Activated naive CD8-positive, alpha-beta T cell treated with anti-CD3 and anti-CD28 coated beads for 36 hours (primary cell): ENCODE data around the gene IL1RAPL2. TPM values are rescaled to one million over a fixed set of nuclear protein-coding genes. Genes with fewer than 3 reads are reported as not detected.
"Not testable (repeated sequence)": the region's sequence is repeated elsewhere in the genome, so short reads cannot be mapped to it uniquely, and the experiment has no call there.

Experiments used
- DNase-seq: peaks from one replicate; pipeline ENCODE4 v3.0.0; 2021
- H3K27ac Mint-ChIP-seq: one replicate; pipeline ENCODE4 v1.8.0; 2022; ENCODE audit warnings: mild to moderate bottlenecking, moderate library complexity, mixed read lengths
- H3K27me3 Mint-ChIP-seq: one replicate; pipeline ENCODE4 v1.8.0; 2022; ENCODE audit warnings: mild to moderate bottlenecking, mixed read lengths
- H3K36me3 Mint-ChIP-seq: one replicate; pipeline ENCODE4 v1.8.0; 2021; ENCODE audit warnings: mild to moderate bottlenecking, mixed read lengths
- H3K4me1 Mint-ChIP-seq: one replicate; pipeline ENCODE4 v1.8.0; 2021; ENCODE audit warnings: mixed read lengths
- H3K4me3 Mint-ChIP-seq: one replicate; pipeline ENCODE4 v1.8.0; 2022; ENCODE audit warnings: mild to moderate bottlenecking, moderate library complexity, mixed read lengths
- H3K9me3 Mint-ChIP-seq: one replicate; pipeline ENCODE4 v1.8.0; 2022; ENCODE audit warnings: mixed read lengths
- total RNA-seq, 2 experiments: library from RNA; stranded (reverse); gene quantifications; one replicate each; pipeline ENCODE4 v1.2.3, GENCODE V29; 2021

Gene IL1RAPL2
- not detected for total RNA-seq

DNA sequence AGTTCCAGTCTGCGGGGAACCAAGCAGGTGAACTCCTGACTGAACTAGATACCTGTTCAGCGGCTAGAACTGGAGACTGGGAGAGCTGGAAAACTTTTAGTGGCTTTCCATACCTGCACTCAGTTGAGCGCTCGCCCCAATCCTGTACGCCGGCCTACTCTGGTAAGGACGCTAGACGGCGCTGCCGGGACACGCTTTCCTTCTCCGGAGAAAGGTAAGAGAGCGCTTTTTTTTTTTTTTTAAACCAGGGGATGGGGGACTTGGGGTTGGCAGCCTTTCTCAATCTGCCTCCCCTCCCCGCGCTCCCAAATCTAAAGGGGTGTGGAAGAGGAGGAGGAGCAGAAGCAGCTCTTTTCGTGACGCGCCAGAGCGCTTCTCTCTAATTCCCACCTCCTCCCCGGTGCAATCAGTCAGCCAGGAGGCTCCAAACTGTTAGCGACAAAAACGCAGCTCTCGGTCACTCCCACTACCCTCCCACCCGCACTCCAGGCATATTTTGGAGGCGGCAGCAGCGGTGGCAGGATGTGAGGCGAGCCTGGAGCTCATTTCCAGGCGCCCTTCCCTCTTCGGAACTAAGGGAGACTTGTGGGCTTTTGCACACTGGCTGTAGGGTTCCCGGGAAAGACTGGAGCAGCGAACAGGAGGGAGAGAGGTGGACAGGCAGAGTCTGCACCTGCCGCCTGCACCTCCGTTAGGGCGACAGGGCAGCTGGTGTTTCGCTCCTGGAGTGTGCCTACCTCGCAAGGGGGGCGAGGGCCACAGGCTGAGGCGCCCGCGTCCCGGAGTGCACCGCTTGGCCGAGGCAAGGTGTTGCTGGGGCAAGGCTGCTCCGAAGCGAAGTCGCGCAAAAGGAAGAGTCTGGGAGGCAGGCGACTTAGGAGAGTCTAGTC is at the start of gene IL1RAPL2:
TSS of gene IL1RAPL2 (plus strand) at position 409 of the 890 bp plus-strand sequence.
- no peak within 1 kb of the TSS for H3K4me3 Mint-ChIP-seq
- peaks cover 1% of the 10 kb centered on the region for H3K9me3 Mint-ChIP-seq
- H3K27ac Mint-ChIP-seq = no peak within 1 kb of the TSS
- peak; percentile 8 for DNase-seq
- H3K36me3 Mint-ChIP-seq = no peaks in the 10 kb centered on the region
- H3K4me1 Mint-ChIP-seq = no peaks in the 10 kb centered on the region
- H3K27me3 Mint-ChIP-seq = peaks cover 52% of the 10 kb centered on the region

GRCh38 chrX:104522386-104522785 is 43.6 kb upstream of the IL1RAPL2 start:
- H3K4me1 Mint-ChIP-seq = no peaks in the 10 kb centered on the region
- no peak overlapping the region for H3K4me3 Mint-ChIP-seq
- H3K27me3 Mint-ChIP-seq = peaks cover 4% of the 10 kb centered on the region
- H3K36me3 Mint-ChIP-seq = no peaks in the 10 kb centered on the region
- no peak overlapping the region for H3K27ac Mint-ChIP-seq
- H3K9me3 Mint-ChIP-seq = no peaks in the 10 kb centered on the region
- DNase-seq = no peak

GRCh38 chrX:104523858-104524257 is 42.1 kb upstream of the IL1RAPL2 start:
- Mint-ChIP-seq H3K27ac (no peak overlapping the region), H3K4me3 (no peak overlapping the region), H3K36me3 (no peaks in the 10 kb centered on the region), H3K27me3 (peaks cover 4% of the 10 kb centered on the region), H3K9me3 (no peaks in the 10 kb centered on the region), H3K4me1 (no peaks in the 10 kb centered on the region)
- DNase-seq = no peak

GRCh38 chrX:104539081-104539480 is 26.9 kb upstream of the IL1RAPL2 start:
- no peaks in the 10 kb centered on the region for H3K9me3 Mint-ChIP-seq
- no peak overlapping the region for H3K27ac Mint-ChIP-seq
- H3K4me3 Mint-ChIP-seq = no peak overlapping the region
- no peak for DNase-seq
- H3K36me3 Mint-ChIP-seq = no peaks in the 10 kb centered on the region
- H3K4me1 Mint-ChIP-seq = no peaks in the 10 kb centered on the region
- no peaks in the 10 kb centered on the region for H3K27me3 Mint-ChIP-seq

- not testable (repeated sequence) for H3K4me1 Mint-ChIP-seq, H3K4me3 Mint-ChIP-seq, H3K27me3 Mint-ChIP-seq, DNase-seq, H3K27ac Mint-ChIP-seq, H3K9me3 Mint-ChIP-seq, H3K36me3 Mint-ChIP-seq
Observed at GRCh38 chrX:104542447-104542846, 23.6 kb upstream of the IL1RAPL2 start.

DNA sequence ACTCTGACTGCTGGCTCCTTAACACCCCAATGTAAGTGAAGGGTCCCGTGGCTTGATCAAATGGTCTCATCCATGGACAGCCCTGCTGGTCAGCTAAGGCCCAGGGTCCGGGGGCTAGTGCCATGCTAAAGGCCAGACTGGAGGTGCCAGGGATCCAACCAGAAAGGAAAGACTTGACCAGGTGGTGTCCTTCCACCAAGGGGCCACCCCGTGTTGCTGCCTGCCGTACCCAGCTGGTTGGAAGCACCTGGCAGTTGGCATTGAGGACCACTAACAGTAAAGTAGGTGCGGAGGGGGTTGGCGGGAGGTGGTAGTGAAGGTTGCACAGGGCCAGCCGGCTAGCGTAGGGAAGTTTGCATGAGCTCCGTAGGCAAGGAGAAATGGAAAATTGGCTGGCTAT is 1.7 kb upstream of the IL1RAPL2 start:
- Mint-ChIP-seq H3K4me1 (no peaks in the 10 kb centered on the region), H3K36me3 (no peaks in the 10 kb centered on the region), H3K27me3 (peaks cover 52% of the 10 kb centered on the region), H3K4me3 (no peak overlapping the region), H3K27ac (no peak overlapping the region), H3K9me3 (peaks cover 1% of the 10 kb centered on the region)
- no peak for DNase-seq

- H3K27me3 Mint-ChIP-seq = peaks cover 52% of the 10 kb centered on the region
- no peak overlapping the region for H3K27ac Mint-ChIP-seq
- DNase-seq = no peak
- H3K9me3 Mint-ChIP-seq = peaks cover 1% of the 10 kb centered on the region
- H3K4me1 Mint-ChIP-seq = no peaks in the 10 kb centered on the region
- no peak overlapping the region for H3K4me3 Mint-ChIP-seq
- no peaks in the 10 kb centered on the region for H3K36me3 Mint-ChIP-seq
Observed at GRCh38 chrX:104564921-104565703, 887 bp upstream of the IL1RAPL2 start.

DNA sequence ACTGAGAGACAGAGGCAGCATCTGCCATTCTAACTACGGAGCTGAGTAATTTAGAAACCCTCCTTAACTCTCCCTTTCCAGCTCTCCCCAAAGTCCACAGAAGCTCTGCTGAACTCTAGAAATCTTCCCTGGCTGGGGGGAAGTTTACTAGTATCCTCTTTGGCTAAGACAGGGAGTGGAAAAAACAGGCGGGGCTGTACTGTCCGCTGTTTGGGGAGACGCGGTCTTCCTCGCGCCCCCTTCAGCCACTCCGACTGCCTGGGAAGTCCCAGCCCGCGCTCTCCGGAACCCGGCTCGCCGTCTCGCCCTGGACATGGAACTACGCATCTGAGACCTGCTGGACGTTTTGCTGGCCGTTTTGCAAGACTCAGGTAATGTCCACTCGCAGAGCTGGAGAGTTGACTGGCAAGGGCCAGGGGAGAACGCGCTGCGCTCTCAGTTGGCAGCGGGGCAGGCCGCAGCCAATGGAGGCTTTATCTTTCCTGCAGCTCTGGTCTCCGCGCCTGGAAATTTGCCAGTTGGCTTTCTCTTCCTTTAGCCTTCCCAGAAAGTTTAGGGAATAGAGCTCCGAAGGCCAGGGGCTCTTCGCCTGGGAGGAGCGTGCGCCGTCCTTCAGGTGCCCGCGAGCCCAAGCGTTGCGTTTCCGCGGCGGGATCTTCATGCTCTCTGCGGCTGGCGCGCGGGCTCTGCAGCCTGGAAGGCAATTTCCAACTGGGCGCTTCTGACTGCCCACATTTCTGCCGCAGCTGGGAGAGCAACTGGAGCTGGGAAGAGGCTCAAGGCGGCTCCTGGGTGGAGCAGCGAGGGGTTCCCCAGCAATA is 892 bp downstream of the IL1RAPL2 start:
- peaks cover 52% of the 10 kb centered on the region for H3K27me3 Mint-ChIP-seq
- no peak overlapping the region for H3K4me3 Mint-ChIP-seq
- H3K4me1 Mint-ChIP-seq = no peaks in the 10 kb centered on the region
- no peak for DNase-seq
- no peaks in the 10 kb centered on the region for H3K9me3 Mint-ChIP-seq
- no peaks in the 10 kb centered on the region for H3K36me3 Mint-ChIP-seq
- H3K27ac Mint-ChIP-seq = no peak overlapping the region

GRCh38 chrX:104567506-104567905 is 1.5 kb downstream of the IL1RAPL2 start:
- peaks cover 52% of the 10 kb centered on the region for H3K27me3 Mint-ChIP-seq
- no peaks in the 10 kb centered on the region for H3K4me1 Mint-ChIP-seq
- H3K9me3 Mint-ChIP-seq = no peaks in the 10 kb centered on the region
- H3K27ac Mint-ChIP-seq = no peak overlapping the region
- no peak for DNase-seq
- no peak overlapping the region for H3K4me3 Mint-ChIP-seq
- H3K36me3 Mint-ChIP-seq = no peaks in the 10 kb centered on the region

DNA sequence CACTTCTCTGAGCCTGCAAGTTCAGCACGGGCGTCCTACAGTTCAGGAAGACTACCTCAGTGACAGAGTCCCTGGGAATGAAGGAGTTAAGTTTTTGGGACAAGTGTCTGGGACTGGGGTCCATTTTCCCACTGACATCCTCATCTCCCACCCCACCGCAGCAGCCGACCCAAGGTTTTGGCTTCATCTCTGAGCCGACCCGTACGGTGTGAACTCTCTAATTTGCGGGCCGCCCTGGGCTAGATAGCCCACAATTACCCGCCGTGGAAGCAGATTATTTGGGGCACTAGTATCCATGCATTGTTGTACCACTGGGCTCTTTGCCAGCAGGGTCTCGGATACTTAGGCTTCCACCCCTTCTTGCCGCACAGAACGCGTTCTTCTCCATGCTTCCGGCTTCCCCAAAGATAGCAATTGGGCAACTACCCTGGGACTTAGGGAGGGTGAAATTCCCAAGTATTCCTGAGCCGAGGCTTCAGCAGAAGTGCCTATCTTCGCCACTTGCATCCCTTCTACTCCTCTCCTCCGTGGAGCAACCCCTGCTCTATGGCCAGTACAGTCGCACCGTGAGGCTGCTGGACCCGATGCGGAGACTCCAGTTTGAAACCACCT is 2.4 kb downstream of the IL1RAPL2 start:
- Mint-ChIP-seq H3K27me3 (peaks cover 51% of the 10 kb centered on the region), H3K4me1 (no peaks in the 10 kb centered on the region), H3K36me3 (no peaks in the 10 kb centered on the region), H3K27ac (no peak overlapping the region), H3K9me3 (no peaks in the 10 kb centered on the region), H3K4me3 (no peak overlapping the region)
- DNase-seq = no peak

GRCh38 chrX:104618106-104618895 is 52.3 kb downstream of the IL1RAPL2 start:
- Mint-ChIP-seq H3K36me3 (no peaks in the 10 kb centered on the region), H3K9me3 (no peaks in the 10 kb centered on the region), H3K4me3 (no peak overlapping the region), H3K27me3 (no peaks in the 10 kb centered on the region), H3K4me1 (no peaks in the 10 kb centered on the region), H3K27ac (no peak overlapping the region)
- no peak for DNase-seq

DNA sequence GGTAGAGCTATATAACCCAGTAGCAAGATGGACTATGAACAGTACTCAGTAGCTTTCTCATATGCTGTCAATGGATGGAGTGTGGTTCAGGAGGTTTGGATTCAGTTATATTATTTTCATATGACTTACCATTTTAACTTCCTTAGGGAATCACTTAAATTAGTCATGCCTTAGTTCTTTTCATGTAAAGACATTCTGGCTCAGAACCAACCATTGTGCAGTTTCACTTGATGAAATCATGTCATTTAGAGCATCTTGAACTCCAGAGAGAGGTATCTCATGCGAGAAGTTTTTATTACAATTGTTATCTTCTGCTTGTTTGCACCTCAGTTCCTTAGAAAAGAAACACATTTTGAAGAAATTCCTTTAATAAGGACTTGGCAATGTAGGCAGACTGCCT is 55.8 kb downstream of the IL1RAPL2 start:
- H3K27me3 Mint-ChIP-seq = no peaks in the 10 kb centered on the region
- no peak overlapping the region for H3K4me3 Mint-ChIP-seq
- H3K9me3 Mint-ChIP-seq = no peaks in the 10 kb centered on the region
- H3K4me1 Mint-ChIP-seq = no peaks in the 10 kb centered on the region
- DNase-seq = no peak
- no peak overlapping the region for H3K27ac Mint-ChIP-seq
- no peaks in the 10 kb centered on the region for H3K36me3 Mint-ChIP-seq

- no peak for DNase-seq
- peaks cover 3% of the 10 kb centered on the region for H3K9me3 Mint-ChIP-seq
- no peak overlapping the region for H3K27ac Mint-ChIP-seq
- no peak overlapping the region for H3K4me3 Mint-ChIP-seq
- H3K4me1 Mint-ChIP-seq = no peaks in the 10 kb centered on the region
- H3K27me3 Mint-ChIP-seq = no peaks in the 10 kb centered on the region
- no peaks in the 10 kb centered on the region for H3K36me3 Mint-ChIP-seq
Observed at GRCh38 chrX:104641176-104641575, 75.2 kb downstream of the IL1RAPL2 start.

DNA sequence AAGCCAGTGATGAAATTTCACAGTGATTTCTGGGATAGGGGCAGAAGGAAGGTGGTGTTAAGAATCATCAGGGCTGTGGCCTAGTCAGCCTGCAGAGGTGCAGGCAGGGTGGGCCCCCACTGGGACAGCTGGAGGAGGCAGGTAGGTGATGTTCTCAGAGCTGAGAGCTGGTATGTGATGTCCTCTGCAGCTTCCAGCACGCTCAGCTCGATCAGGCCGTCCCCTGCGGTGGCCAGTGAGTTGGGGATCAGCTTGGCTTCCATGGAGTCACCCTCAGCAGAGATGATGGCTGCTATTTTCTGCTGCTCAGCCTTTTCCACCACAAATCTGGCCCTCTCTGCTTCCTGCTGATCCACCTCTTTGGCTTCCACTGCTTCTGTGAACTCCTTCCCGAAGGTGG is 81.1 kb downstream of the IL1RAPL2 start:
- no peaks in the 10 kb centered on the region for H3K4me1 Mint-ChIP-seq
- H3K27me3 Mint-ChIP-seq = no peaks in the 10 kb centered on the region
- DNase-seq = no peak

More for the DNA sequence above, 81.1 kb downstream of the IL1RAPL2 start:
- H3K9me3 Mint-ChIP-seq = no peaks in the 10 kb centered on the region
- H3K4me3 Mint-ChIP-seq = no peak overlapping the region
- H3K36me3 Mint-ChIP-seq = no peaks in the 10 kb centered on the region
- H3K27ac Mint-ChIP-seq = no peak overlapping the region
